BLaER1 (cell line): ENCODE data around the gene OPCML.
A peak's percentile ranks its signal among the peaks of the same experiment; 100 is the strongest.

Experiments
- H3K27ac ChIP-seq: shearing (Covaris generic); formaldehyde crosslinking; 2 replicates; pipeline ENCODE4 v1.8.1; 2022
- H3K27me3 ChIP-seq: shearing (Covaris generic); formaldehyde crosslinking; 2 replicates; pipeline ENCODE4 v1.8.1; 2022
- H3K36me3 ChIP-seq: shearing (Covaris generic); formaldehyde crosslinking; 2 replicates; pipeline ENCODE4 v1.8.1; 2022
- H3K4me1 ChIP-seq: shearing (Covaris generic); formaldehyde crosslinking; 2 replicates; pipeline ENCODE4 v1.8.1; 2022
- H3K4me2 ChIP-seq: shearing (Covaris generic); formaldehyde crosslinking; 2 replicates; pipeline ENCODE4 v1.8.1; 2022
- H3K4me3 ChIP-seq: shearing (Covaris generic); formaldehyde crosslinking; 2 replicates; pipeline ENCODE4 v1.8.1; 2022
- H3K9ac ChIP-seq: shearing (Covaris generic); formaldehyde crosslinking; 2 replicates; pipeline ENCODE4 v1.8.1; 2022
- H3K9me3 ChIP-seq: shearing (Covaris generic); formaldehyde crosslinking; 2 replicates; pipeline ENCODE4 v1.8.1; 2022
- H4K20me1 ChIP-seq: shearing (Covaris generic); formaldehyde crosslinking; 2 replicates; pipeline ENCODE4 v1.8.1; 2022
- Cebpa-rat ChIP-seq: shearing (Covaris generic); IDR thresholded peaks from 2 replicates; pipeline ENCODE4 v1.8.1; 2022

Gene OPCML

GRCh38 chr11:132772703-132773545 lies 759.4 kb downstream of the OPCML start:
- H3K4me1 ChIP-seq: peaks cover 12% of the 10 kb centered on the region
- no peak overlapping the region for H3K27ac ChIP-seq
- no peak overlapping the region for H3K4me3 ChIP-seq
- H3K9ac ChIP-seq: no peak overlapping the region
- TF ChIP-seq Cebpa-rat: no peak
- H4K20me1 ChIP-seq: no peaks in the 10 kb centered on the region
- H3K4me2 ChIP-seq: no peak overlapping the region
- H3K36me3 ChIP-seq: no peaks in the 10 kb centered on the region
- 0 out of 2 replicates have a peak, but pooled peaks cover 5% of the 10 kb centered on the region for H3K9me3 ChIP-seq
- no peaks in the 10 kb centered on the region for H3K27me3 ChIP-seq

GRCh38 chr11:132771746-132772145 lies 760.6 kb downstream of the OPCML start:
- H3K9ac ChIP-seq: no peak overlapping the region
- H3K27me3 ChIP-seq: no peaks in the 10 kb centered on the region
- 0 out of 2 replicates have a peak, but pooled peaks cover 4% of the 10 kb centered on the region for H3K9me3 ChIP-seq
- H3K27ac ChIP-seq: no peak overlapping the region
- no peak overlapping the region for H3K4me2 ChIP-seq
- H3K36me3 ChIP-seq: no peaks in the 10 kb centered on the region
- TF ChIP-seq Cebpa-rat: no peak
- H3K4me3 ChIP-seq: no peak overlapping the region
- peaks cover 12% of the 10 kb centered on the region for H3K4me1 ChIP-seq
- H4K20me1 ChIP-seq: no peaks in the 10 kb centered on the region

- no peaks in the 10 kb centered on the region for H4K20me1 ChIP-seq
- TF ChIP-seq Cebpa-rat: no peak
These were observed 761.3 kb downstream of the OPCML start for GRCh38 chr11:132770829-132771530.

GRCh38 chr11:132763503-132763902 lies 768.8 kb downstream of the OPCML start:
- Histone ChIP-seq H3K27me3 (no peaks in the 10 kb centered on the region), H3K36me3 (no peaks in the 10 kb centered on the region), H3K4me2 (no peak overlapping the region), H3K9me3 (peaks cover 13% of the 10 kb centered on the region; the same call in 1 of the 2 replicates), H3K4me1 (no peaks in the 10 kb centered on the region), H3K4me3 (no peak overlapping the region), H3K27ac (no peak overlapping the region), H3K9ac (no peak overlapping the region), H4K20me1 (no peaks in the 10 kb centered on the region)
- TF ChIP-seq Cebpa-rat: no peak

More at GRCh38 chr11:132770829-132771530, 761.3 kb downstream of the OPCML start:
- H3K27ac ChIP-seq: no peak overlapping the region
- H3K4me2 ChIP-seq: no peak overlapping the region
- H3K36me3 ChIP-seq: no peaks in the 10 kb centered on the region
- H3K4me1 ChIP-seq: peaks cover 5% of the 10 kb centered on the region
- no peaks in the 10 kb centered on the region for H3K9me3 ChIP-seq
- no peak overlapping the region for H3K4me3 ChIP-seq
- H3K27me3 ChIP-seq: no peaks in the 10 kb centered on the region
- H3K9ac ChIP-seq: no peak overlapping the region

- H3K4me3 ChIP-seq: no peak overlapping the region
- peaks cover 29% of the 10 kb centered on the region for H3K4me1 ChIP-seq
- no peak overlapping the region for H3K4me2 ChIP-seq
- peaks cover 23% of the 10 kb centered on the region for H3K9me3 ChIP-seq
- no peak overlapping the region for H3K27ac ChIP-seq
- H3K9ac ChIP-seq: no peak overlapping the region
- no peaks in the 10 kb centered on the region for H3K36me3 ChIP-seq
- H3K27me3 ChIP-seq: no peaks in the 10 kb centered on the region
- TF ChIP-seq Cebpa-rat: no peak
- no peaks in the 10 kb centered on the region for H4K20me1 ChIP-seq
These were observed 776.4 kb downstream of the OPCML start for GRCh38 chr11:132755934-132756333.

- no peak for TF ChIP-seq Cebpa-rat
- no peak overlapping the region for H3K27ac ChIP-seq
- H4K20me1 ChIP-seq: no peaks in the 10 kb centered on the region
- H3K9ac ChIP-seq: no peak overlapping the region
- H3K4me1 ChIP-seq: peaks cover 35% of the 10 kb centered on the region
- H3K4me3 ChIP-seq: no peak overlapping the region
- H3K9me3 ChIP-seq: peaks cover 9% of the 10 kb centered on the region
- no peaks in the 10 kb centered on the region for H3K36me3 ChIP-seq
- H3K4me2 ChIP-seq: peak overlapping the region; percentile 21
- H3K27me3 ChIP-seq: no peaks in the 10 kb centered on the region
These were observed 780.6 kb downstream of the OPCML start for GRCh38 chr11:132751516-132752250.

GRCh38 chr11:132746305-132746704 lies 786.0 kb downstream of the OPCML start:
- H3K4me3 ChIP-seq: no peak overlapping the region
- H3K4me1 ChIP-seq: peaks cover 16% of the 10 kb centered on the region
- no peaks in the 10 kb centered on the region for H4K20me1 ChIP-seq
- H3K9me3 ChIP-seq: no peaks in the 10 kb centered on the region
- H3K4me2 ChIP-seq: no peak overlapping the region
- no peaks in the 10 kb centered on the region for H3K36me3 ChIP-seq
- H3K9ac ChIP-seq: no peak overlapping the region
- TF ChIP-seq Cebpa-rat: no peak
- H3K27ac ChIP-seq: no peak overlapping the region
- H3K27me3 ChIP-seq: no peaks in the 10 kb centered on the region

GRCh38 chr11:132745306-132745705 lies 787.0 kb downstream of the OPCML start:
- no peak overlapping the region for H3K9ac ChIP-seq
- H3K4me3 ChIP-seq: no peak overlapping the region
- H3K4me2 ChIP-seq: peak overlapping the region; percentile 47; the same call in 1 of the 2 replicates
- H3K9me3 ChIP-seq: no peaks in the 10 kb centered on the region
- H4K20me1 ChIP-seq: no peaks in the 10 kb centered on the region
- H3K27ac ChIP-seq: no peak overlapping the region
- TF ChIP-seq Cebpa-rat: no peak
- no peaks in the 10 kb centered on the region for H3K36me3 ChIP-seq
- H3K4me1 ChIP-seq: peaks cover 16% of the 10 kb centered on the region
- H3K27me3 ChIP-seq: no peaks in the 10 kb centered on the region

- Histone ChIP-seq H3K27ac (no peak overlapping the region), H3K36me3 (no peaks in the 10 kb centered on the region), H3K9me3 (no peaks in the 10 kb centered on the region), H3K4me1 (peaks cover 16% of the 10 kb centered on the region), H3K4me2 (no peak overlapping the region), H3K27me3 (no peaks in the 10 kb centered on the region), H3K9ac (no peak overlapping the region), H4K20me1 (no peaks in the 10 kb centered on the region), H3K4me3 (no peak overlapping the region)
- TF ChIP-seq Cebpa-rat: no peak
These were observed 787.5 kb downstream of the OPCML start for GRCh38 chr11:132744771-132745170.
